Measurements from ENCODE around the gene TLCD2.
"Not testable (repeated sequence)": the region's sequence is repeated elsewhere in the genome, so short reads cannot be mapped to it uniquely, and the experiment has no call there.

The TLCD2 gene

GRCh38 chr17:1715803-1716075 lies 5.6 kb upstream of the TLCD2 start:
- DNase-seq = no peak

GRCh38 chr17:1714980-1715802 lies 5.0 kb upstream of the TLCD2 start:
- DNase-seq = peak; percentile 80

- DNase-seq = peak; percentile 66
These were observed 4.3 kb upstream of the TLCD2 start for GRCh38 chr17:1714427-1714979.

DNA sequence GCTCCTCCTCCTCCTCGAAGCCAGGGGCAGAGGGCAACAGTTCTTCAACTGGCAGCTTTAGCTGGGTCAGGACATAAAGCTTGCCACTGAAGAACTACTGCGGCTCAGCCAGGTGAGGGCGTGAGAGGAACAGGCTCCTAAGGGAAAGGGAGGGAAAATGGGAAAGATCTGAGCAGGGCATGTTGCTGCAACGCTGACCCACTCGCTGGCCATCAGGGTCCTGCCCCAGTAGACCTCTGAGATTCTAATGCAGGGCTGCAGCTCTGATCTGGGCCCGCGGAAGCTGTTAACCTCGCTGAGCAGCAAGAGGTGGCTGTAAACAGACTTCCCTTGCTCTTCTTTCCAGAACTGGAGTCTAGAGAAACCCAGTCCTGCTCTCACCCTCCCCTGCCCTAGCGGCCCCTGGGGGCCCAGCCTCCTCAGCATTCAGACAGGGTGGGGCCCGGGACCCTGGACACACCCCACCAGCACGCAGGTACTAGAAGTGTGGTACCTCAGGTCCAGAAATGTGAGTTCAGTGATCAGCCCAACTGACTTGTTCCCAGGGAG lies 3.8 kb upstream of the TLCD2 start:
- no peak for DNase-seq

GRCh38 chr17:1713160-1713877 lies 3.1 kb upstream of the TLCD2 start:
- no peak for DNase-seq

GRCh38 chr17:1712271-1712670 lies 2.1 kb upstream of the TLCD2 start:
- DNase-seq = no peak

DNA sequence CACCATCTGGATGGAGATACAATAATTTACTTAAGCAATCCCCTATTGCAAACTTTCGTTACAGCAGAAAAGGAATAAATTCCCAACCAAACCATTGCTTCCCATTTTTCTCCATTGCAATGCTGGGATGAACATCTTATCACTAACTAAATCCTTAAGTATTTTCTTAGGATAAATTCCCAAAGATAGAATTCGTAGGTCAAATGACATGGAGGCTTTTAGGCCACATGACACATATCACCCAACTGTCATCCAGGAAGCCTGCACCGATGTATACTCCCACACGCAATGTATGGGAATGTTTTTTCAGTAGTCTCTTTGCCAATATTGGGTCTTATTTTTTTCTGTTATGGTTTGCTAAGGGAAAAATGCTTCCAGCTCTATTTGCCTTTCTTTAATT lies 1.6 kb upstream of the TLCD2 start:
- DNase-seq = no peak

- no peak for DNase-seq
These were observed 803 bp upstream of the TLCD2 start for GRCh38 chr17:1710807-1711553.

GRCh38 chr17:1709403-1709951 lies 700 bp downstream of the TLCD2 start:
- no peak for DNase-seq

DNA sequence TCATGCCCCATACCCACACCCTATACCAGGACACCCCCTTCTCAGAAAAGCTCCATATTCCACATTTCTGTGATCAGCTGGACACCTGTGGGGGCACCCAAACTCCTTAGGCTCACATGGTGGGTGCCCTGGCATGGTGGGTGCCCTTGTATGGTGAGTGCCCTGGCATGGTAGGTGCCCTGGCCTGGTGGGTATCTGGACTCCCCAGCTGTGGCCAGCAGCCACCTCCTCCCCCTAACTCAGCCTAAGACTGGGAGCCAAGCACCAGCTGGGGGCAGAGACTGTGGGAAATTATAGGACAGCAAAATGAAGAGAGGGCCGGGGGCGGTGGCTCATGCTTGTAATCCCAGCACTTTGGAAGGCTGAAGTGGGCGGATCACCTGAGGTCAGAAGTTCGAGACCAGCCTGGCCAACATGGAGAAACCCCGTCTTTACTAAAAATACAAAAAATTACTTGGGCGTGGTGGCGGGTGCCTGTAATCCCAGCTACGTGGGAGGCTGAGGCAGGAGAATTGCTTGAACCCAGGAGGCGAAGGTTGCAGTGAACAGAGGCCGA lies 1.3 kb downstream of the TLCD2 start:
- not testable (repeated sequence) for DNase-seq

DNA sequence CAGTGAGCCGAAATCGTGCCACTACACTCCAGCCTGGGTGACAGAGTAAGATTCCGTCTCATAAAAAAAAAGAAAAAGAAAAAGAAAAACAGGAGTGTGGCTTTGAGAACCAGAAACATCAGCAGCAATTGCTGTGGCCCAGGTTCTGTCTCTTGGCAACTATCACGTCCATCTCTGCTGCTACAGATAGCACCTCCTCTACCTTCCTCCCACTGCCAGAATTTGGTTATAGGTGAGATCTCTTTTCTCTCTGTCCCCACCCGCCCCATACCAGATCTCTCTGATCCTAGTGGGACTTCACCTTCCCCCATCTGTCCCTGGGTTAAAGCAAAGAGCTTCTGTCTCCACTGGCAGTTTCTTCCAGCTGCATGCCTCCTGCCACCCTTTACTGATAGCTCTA lies 3.1 kb downstream of the TLCD2 start:
- DNase-seq = peak; percentile 45

GRCh38 chr17:1705004-1705403 lies 5.2 kb downstream of the TLCD2 start:
- DNase-seq = no peak

DNA sequence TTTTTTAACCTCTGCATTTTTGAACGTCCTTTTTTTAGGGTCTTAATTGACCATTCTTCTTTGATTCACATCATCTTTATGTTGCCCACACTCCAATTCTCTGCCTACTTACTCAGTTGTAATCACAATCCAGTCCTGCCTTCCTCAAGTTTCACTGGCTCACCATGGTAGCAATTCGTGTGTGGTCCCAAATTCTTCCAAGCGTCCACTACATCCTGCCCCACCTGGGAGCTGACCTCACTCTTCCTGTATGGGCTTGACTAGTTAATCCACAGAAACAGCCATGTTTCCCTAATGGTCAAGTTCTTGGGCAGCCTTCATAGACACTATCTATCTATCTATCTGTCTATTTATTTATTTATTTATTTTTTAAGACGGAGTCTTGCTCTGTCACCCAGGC lies 7.1 kb downstream of the TLCD2 start:
- DNase-seq = no peak

DNA sequence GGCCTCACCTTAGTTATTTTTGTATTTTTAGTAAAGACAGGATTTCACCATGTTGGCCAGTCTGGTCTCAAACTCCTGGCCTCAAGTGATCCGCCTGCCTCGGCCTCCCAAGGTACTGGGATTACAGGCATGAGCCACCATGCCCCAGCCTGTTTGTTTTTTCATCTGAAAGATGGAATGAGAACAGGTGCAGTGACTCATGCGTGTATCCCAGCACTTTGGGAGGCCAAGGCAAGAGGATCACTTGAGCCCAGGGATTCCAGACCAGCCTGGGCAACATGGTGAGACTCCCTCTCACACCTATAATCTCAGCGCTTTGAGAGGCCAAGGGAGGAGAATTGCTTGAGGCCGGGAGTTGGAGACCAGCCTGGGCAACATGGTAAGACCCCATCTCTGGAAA lies 10.3 kb downstream of the TLCD2 start:
- not testable (repeated sequence) for DNase-seq

DNA sequence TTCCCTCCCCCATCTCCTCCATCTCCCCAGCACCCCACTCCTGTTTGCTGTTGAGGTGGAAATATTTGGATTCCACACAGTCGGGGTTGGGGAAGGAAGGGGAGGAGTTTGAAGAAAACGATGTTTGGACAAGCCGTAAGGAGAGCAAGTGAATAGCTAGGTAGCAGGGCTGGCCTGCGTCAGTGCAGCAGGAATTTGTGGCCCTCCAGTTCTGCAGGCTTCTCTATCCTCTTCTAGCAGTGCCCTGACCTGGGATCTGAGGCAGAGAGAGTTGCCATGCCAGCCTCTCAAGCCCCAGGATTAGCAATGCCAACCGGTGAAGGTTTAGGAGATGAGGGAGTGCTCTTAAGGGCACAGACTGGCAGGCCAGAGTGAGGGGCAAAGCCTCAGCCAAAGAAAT lies 12.5 kb downstream of the TLCD2 start:
- no peak for DNase-seq

- no peak for DNase-seq
These were observed 14.8 kb downstream of the TLCD2 start for GRCh38 chr17:1695365-1695764.

GRCh38 chr17:1693339-1693738 lies 16.8 kb downstream of the TLCD2 start:
- no peak for DNase-seq

DNA sequence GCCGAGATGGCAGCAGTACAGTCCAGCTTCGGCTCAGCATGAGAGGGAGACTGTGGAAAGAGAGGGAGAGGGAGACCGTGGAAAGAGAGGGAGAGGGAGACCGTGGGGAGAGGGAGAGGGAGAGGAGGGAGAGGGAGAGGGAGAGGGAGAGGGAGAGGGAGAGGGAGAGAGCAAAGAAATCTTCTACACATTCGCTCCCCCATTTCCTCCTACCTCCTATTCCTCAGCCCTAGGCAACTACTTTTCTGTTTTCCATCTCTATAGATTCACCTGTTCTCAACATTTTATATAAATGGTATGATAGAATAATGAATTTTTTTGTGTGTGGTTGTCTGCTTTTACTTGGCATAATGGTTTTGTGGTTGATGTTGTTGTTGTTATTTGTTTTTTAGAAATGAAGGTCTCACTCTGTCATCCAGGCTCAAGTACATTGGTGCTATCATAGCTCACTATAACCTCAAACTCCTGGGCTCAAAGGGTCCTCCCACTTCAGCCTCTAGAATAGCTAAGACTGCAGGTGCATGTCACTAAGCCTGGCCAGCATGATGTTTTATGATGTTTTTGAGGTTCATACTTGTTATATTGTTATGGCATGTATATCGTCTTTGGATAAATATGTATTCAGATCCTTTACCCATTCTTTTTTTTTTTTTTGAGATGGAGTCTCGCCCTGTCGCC lies 19.5 kb downstream of the TLCD2 start:
- no peak for DNase-seq

DNA sequence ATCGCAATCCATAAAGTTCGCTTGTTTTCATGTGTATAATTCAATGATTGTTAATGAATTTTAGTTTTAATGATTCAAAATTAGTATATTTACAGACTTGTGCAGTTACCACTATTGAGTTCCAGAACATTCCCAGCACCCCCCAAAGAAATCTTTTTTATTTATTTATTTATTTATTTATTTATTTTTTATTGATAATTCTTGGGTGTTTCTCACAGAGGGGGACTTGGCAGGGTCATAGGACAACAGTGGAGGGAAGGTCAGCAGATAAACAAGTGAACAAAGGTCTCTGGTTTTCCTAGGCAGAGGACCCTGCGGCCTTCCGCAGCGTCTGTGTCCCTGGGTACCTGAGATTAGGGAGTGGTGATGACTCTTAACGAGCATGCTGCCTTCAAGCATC lies 21.8 kb downstream of the TLCD2 start:
- DNase-seq = not testable (repeated sequence)

GRCh38 chr17:1686086-1686485 lies 24.1 kb downstream of the TLCD2 start:
- DNase-seq = no peak

DNA sequence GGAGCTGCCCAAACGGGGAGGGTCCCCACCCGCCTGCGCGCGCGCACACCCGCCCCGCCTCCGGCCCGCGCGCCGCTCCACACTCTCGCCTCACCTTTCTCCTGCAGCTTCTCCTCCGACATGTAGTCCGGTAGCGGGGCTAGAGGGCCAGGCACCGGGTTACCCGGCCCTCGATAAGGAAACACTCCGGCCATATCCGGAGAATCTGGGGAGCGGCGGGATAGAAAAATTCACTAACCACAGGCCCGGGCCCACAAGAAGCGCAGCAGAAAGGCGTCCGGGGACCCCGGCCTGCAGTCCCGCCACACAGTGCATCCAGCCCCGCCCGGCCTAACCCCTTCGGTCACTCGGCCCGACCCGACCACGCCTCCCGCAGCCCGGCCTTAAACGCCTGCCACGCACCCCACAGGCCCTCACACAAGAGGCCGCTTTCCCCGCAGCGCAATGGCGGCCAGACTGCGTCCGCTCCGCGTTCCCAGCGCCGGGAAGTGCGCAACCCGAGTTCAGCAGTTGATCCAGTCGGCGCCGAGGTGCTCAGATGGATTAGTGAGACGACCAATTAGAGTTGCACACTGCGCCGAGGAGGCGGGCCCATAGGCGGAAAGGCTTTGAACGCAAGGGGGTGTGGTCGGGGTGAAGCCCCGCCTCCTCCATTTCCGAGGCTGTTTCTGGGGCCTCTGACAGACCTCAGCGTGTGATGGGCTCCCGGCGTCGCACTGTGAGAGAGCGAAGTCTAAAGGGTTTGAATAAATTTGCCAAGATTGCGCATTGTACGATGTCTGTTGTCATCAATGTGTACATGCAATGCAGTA lies 25.6 kb downstream of the TLCD2 start, which contains the start of gene PRPF8:
TSS of gene PRPF8 (minus strand) at position 490 of the 812 bp plus-strand sequence. CDS start at position 194, 296 bp downstream.
- DNase-seq = peak; percentile 98

All from CD4-positive, alpha-beta T cell treated with Interleukin-15 for 1 hour (primary cell).